ENCODE data around the gene ATG16L1.

ATG16L1 gene

GRCh38 chr2:233261819-233262555, 10.5 kb downstream of the ATG16L1 start:
- H3K4me3 ChIP-seq (ENCODE audit: low read length in 2 of 2), result no peak overlapping the region
- DNase-seq (ENCODE audit: low spot score), result no peak
- H2AK5ac ChIP-seq (ENCODE audit: low read depth, low read length), result no peak overlapping the region
- peaks cover 2% of the 10 kb centered on the region for H3K79me1 ChIP-seq (ENCODE audit: low read depth, low read length)
- H2BK5ac ChIP-seq (ENCODE audit: low read length), result no peak overlapping the region
- no CpG with 5 or more reads among the region's 9 CpGs for WGBS, 2 donors (ENCODE audit: extremely low coverage in 2 of 2, insufficient read length in 2 of 2, insufficient replicate concordance in 1 of 2)
- no peaks in the 10 kb centered on the region for H3K27me3 ChIP-seq (ENCODE audit: control insufficient read depth in 3 of 3, insufficient read depth in 3 of 3, low read depth in 1 of 3, low read length in 3 of 3)
- no peak overlapping the region for H4K91ac ChIP-seq (ENCODE audit: low read depth, low read length, poor library complexity)
- no peak overlapping the region for H3K9ac ChIP-seq (ENCODE audit: low read depth, low read length, poor library complexity)
- H3K4me1 ChIP-seq (ENCODE audit: control insufficient read depth in 2 of 2, insufficient read depth in 1 of 2, low read depth in 1 of 2, low read length in 2 of 2), result no peaks in the 10 kb centered on the region
- H3K9me3 ChIP-seq (replicated peaks in 1 of 2; ENCODE audit: control insufficient read depth in 2 of 2, insufficient read depth in 1 of 2, low read depth in 1 of 2, low read length in 2 of 2), result no peaks in the 10 kb centered on the region
- H2BK12ac ChIP-seq (ENCODE audit: low read length), result no peak overlapping the region
- no peak overlapping the region for H3K27ac ChIP-seq (replicated peaks; ENCODE audit: low read length)
- H2BK120ac ChIP-seq (ENCODE audit: low read depth, low read length), result no peak overlapping the region
- peak overlapping the region; percentile 1 for H3K23ac ChIP-seq (ENCODE audit: low read depth, low read length, poor library complexity)
- no peak overlapping the region for H4K8ac ChIP-seq (ENCODE audit: low read depth, low read length)
- H3K18ac ChIP-seq (ENCODE audit: low read length), result no peak overlapping the region
- no peak overlapping the region for H3K4me2 ChIP-seq (ENCODE audit: insufficient read depth, low read length, poor library complexity, severe bottlenecking)
- no peak overlapping the region for H3K14ac ChIP-seq (ENCODE audit: low read length)
- no peak overlapping the region for H2AFZ ChIP-seq (ENCODE audit: low read length)
- H2BK15ac ChIP-seq (ENCODE audit: low read length), result no peak overlapping the region
- H3K36me3 ChIP-seq (replicated peaks in 1 of 2; ENCODE audit: control insufficient read depth in 2 of 2, insufficient read depth in 2 of 2, low read length in 2 of 2), result peaks cover 40 to 94% of the 10 kb centered on the region in 2 donors
- H3K4ac ChIP-seq (ENCODE audit: low read length), result no peak overlapping the region

GRCh38 chr2:233262562-233262961, 11.1 kb downstream of the ATG16L1 start:
- Histone ChIP-seq H2BK5ac (ENCODE audit: low read length) (no peak overlapping the region), H3K36me3 (replicated peaks in 1 of 2; ENCODE audit: control insufficient read depth in 2 of 2, insufficient read depth in 2 of 2, low read length in 2 of 2) (peaks cover 41 to 93% of the 10 kb centered on the region in 2 donors)
- WGBS, 2 donors (ENCODE audit: extremely low coverage in 2 of 2, insufficient read length in 2 of 2, insufficient replicate concordance in 1 of 2), result no CpG with 5 or more reads among the region's 5 CpGs

GRCh38 chr2:233263045-233263570, 11.6 kb downstream of the ATG16L1 start:
- peaks cover 45 to 95% of the 10 kb centered on the region in 2 donors for H3K36me3 ChIP-seq (replicated peaks in 1 of 2; ENCODE audit: control insufficient read depth in 2 of 2, insufficient read depth in 2 of 2, low read length in 2 of 2)
- H3K23ac ChIP-seq (ENCODE audit: low read depth, low read length, poor library complexity), result no peak overlapping the region
- no peak overlapping the region for H3K4me3 ChIP-seq (ENCODE audit: low read length in 2 of 2)
- H3K18ac ChIP-seq (ENCODE audit: low read length), result no peak overlapping the region
- H4K91ac ChIP-seq (ENCODE audit: low read depth, low read length, poor library complexity), result no peak overlapping the region
- H2AFZ ChIP-seq (ENCODE audit: low read length), result no peak overlapping the region
- no peak overlapping the region for H2BK12ac ChIP-seq (ENCODE audit: low read length)
- no peak overlapping the region for H3K9ac ChIP-seq (ENCODE audit: low read depth, low read length, poor library complexity)
- WGBS, 2 donors (ENCODE audit: extremely low coverage in 2 of 2, insufficient read length in 2 of 2, insufficient replicate concordance in 1 of 2), result no CpG with 5 or more reads among the region's 6 CpGs
- no peak overlapping the region for H3K27ac ChIP-seq (replicated peaks; ENCODE audit: low read length)
- no peak overlapping the region for H2BK15ac ChIP-seq (ENCODE audit: low read length)
- H3K9me3 ChIP-seq (replicated peaks in 1 of 2; ENCODE audit: control insufficient read depth in 2 of 2, insufficient read depth in 1 of 2, low read depth in 1 of 2, low read length in 2 of 2), result peaks cover 0 to 1% of the 10 kb centered on the region in 2 donors
- no peak for DNase-seq (ENCODE audit: low spot score)
- no peak overlapping the region for H3K14ac ChIP-seq (ENCODE audit: low read length)
- H3K4me2 ChIP-seq (ENCODE audit: insufficient read depth, low read length, poor library complexity, severe bottlenecking), result no peak overlapping the region
- H2BK120ac ChIP-seq (ENCODE audit: low read depth, low read length), result no peak overlapping the region
- H3K27me3 ChIP-seq (ENCODE audit: control insufficient read depth in 3 of 3, insufficient read depth in 3 of 3, low read depth in 1 of 3, low read length in 3 of 3), result no peaks in the 10 kb centered on the region
- H2BK5ac ChIP-seq (ENCODE audit: low read length), result no peak overlapping the region
- peaks cover 2% of the 10 kb centered on the region for H3K79me1 ChIP-seq (ENCODE audit: low read depth, low read length)
- no peaks in the 10 kb centered on the region for H3K4me1 ChIP-seq (ENCODE audit: control insufficient read depth in 2 of 2, insufficient read depth in 1 of 2, low read depth in 1 of 2, low read length in 2 of 2)
- no peak overlapping the region for H2AK5ac ChIP-seq (ENCODE audit: low read depth, low read length)
- H4K8ac ChIP-seq (ENCODE audit: low read depth, low read length), result no peak overlapping the region
- no peak overlapping the region for H3K4ac ChIP-seq (ENCODE audit: low read length)

More at GRCh38 chr2:233262562-233262961, 11.1 kb downstream of the ATG16L1 start:
- Histone ChIP-seq H4K91ac (ENCODE audit: low read depth, low read length, poor library complexity) (no peak overlapping the region), H3K4me1 (ENCODE audit: control insufficient read depth in 2 of 2, insufficient read depth in 1 of 2, low read depth in 1 of 2, low read length in 2 of 2) (no peaks in the 10 kb centered on the region), H2BK15ac (ENCODE audit: low read length) (no peak overlapping the region), H2AK5ac (ENCODE audit: low read depth, low read length) (no peak overlapping the region), H3K9me3 (replicated peaks in 1 of 2; ENCODE audit: control insufficient read depth in 2 of 2, insufficient read depth in 1 of 2, low read depth in 1 of 2, low read length in 2 of 2) (no peaks in the 10 kb centered on the region), H3K18ac (ENCODE audit: low read length) (no peak overlapping the region), H2AFZ (ENCODE audit: low read length) (no peak overlapping the region), H3K27ac (replicated peaks; ENCODE audit: low read length) (no peak overlapping the region), H3K4me2 (ENCODE audit: insufficient read depth, low read length, poor library complexity, severe bottlenecking) (no peak overlapping the region), H3K4me3 (ENCODE audit: low read length in 2 of 2) (no peak overlapping the region), H2BK120ac (ENCODE audit: low read depth, low read length) (no peak overlapping the region), H3K79me1 (ENCODE audit: low read depth, low read length) (peaks cover 2% of the 10 kb centered on the region), H3K27me3 (ENCODE audit: control insufficient read depth in 3 of 3, insufficient read depth in 3 of 3, low read depth in 1 of 3, low read length in 3 of 3) (no peaks in the 10 kb centered on the region), H3K9ac (ENCODE audit: low read depth, low read length, poor library complexity) (no peak overlapping the region), H4K8ac (ENCODE audit: low read depth, low read length) (no peak overlapping the region), H3K23ac (ENCODE audit: low read depth, low read length, poor library complexity) (peak overlapping the region; percentile 1), H3K4ac (ENCODE audit: low read length) (no peak overlapping the region), H2BK12ac (ENCODE audit: low read length) (no peak overlapping the region), H3K14ac (ENCODE audit: low read length) (no peak overlapping the region)
- no peak for DNase-seq (ENCODE audit: low spot score)

GRCh38 chr2:233264667-233265066, 13.2 kb downstream of the ATG16L1 start:
- Histone ChIP-seq H3K36me3 (replicated peaks in 1 of 2; ENCODE audit: control insufficient read depth in 2 of 2, insufficient read depth in 2 of 2, low read length in 2 of 2) (peaks cover 38 to 95% of the 10 kb centered on the region in 2 donors), H3K4me3 (ENCODE audit: low read length in 2 of 2) (no peak overlapping the region)
- WGBS, 2 donors (ENCODE audit: extremely low coverage in 2 of 2, insufficient read length in 2 of 2, insufficient replicate concordance in 1 of 2), result no CpG with 5 or more reads among the region's 8 CpGs

More at GRCh38 chr2:233264667-233265066, 13.2 kb downstream of the ATG16L1 start:
- Histone ChIP-seq H3K18ac (ENCODE audit: low read length) (no peak overlapping the region), H2BK5ac (ENCODE audit: low read length) (no peak overlapping the region), H3K9ac (ENCODE audit: low read depth, low read length, poor library complexity) (no peak overlapping the region), H4K8ac (ENCODE audit: low read depth, low read length) (no peak overlapping the region), H3K14ac (ENCODE audit: low read length) (no peak overlapping the region), H3K27me3 (ENCODE audit: control insufficient read depth in 3 of 3, insufficient read depth in 3 of 3, low read depth in 1 of 3, low read length in 3 of 3) (no peaks in the 10 kb centered on the region), H2BK15ac (ENCODE audit: low read length) (no peak overlapping the region), H3K4me2 (ENCODE audit: insufficient read depth, low read length, poor library complexity, severe bottlenecking) (no peak overlapping the region), H2BK12ac (ENCODE audit: low read length) (no peak overlapping the region), H4K91ac (ENCODE audit: low read depth, low read length, poor library complexity) (no peak overlapping the region), H2BK120ac (ENCODE audit: low read depth, low read length) (no peak overlapping the region), H3K23ac (ENCODE audit: low read depth, low read length, poor library complexity) (no peak overlapping the region), H2AK5ac (ENCODE audit: low read depth, low read length) (no peak overlapping the region), H2AFZ (ENCODE audit: low read length) (no peak overlapping the region), H3K4ac (ENCODE audit: low read length) (no peak overlapping the region), H3K79me1 (ENCODE audit: low read depth, low read length) (peaks cover 2% of the 10 kb centered on the region), H3K9me3 (replicated peaks in 1 of 2; ENCODE audit: control insufficient read depth in 2 of 2, insufficient read depth in 1 of 2, low read depth in 1 of 2, low read length in 2 of 2) (peaks cover 0 to 1% of the 10 kb centered on the region in 2 donors), H3K4me1 (ENCODE audit: control insufficient read depth in 2 of 2, insufficient read depth in 1 of 2, low read depth in 1 of 2, low read length in 2 of 2) (no peaks in the 10 kb centered on the region), H3K27ac (replicated peaks; ENCODE audit: low read length) (no peak overlapping the region)
- no peak for DNase-seq (ENCODE audit: low spot score)
